HepG2 (cell line): Measurements from ENCODE around the gene XRCC1. TPM values are rescaled to one million over a fixed set of nuclear protein-coding genes. Genes with fewer than 3 reads are reported as not detected.
A peak's percentile ranks its signal among the peaks of the same experiment; 100 is the strongest.

Experiments
- ATAC-seq: fragments of 200-7000 bp; cut with Tn5 transposase; 3 replicates; pipeline ENCODE4 v1.9.1; 2020; ENCODE audit warnings: mild to moderate bottlenecking, moderate library complexity
- BruUV-seq: library from RNA; stranded (reverse); fragments of 400-500 nt; replicated peaks from 2 replicates; lab custom pipeline; 2021; lab: Mats Ljungman, UMichigan
- CTCF ChIA-PET: fragments of 300-600 bp; formaldehyde crosslinking; extraction: SDS; loops from one replicate; lab custom pipeline; 2021; ENCODE audit warnings: low total read pairs, inconsistent platforms, low intra/inter-chr PET ratio; lab: Yijun Ruan, JAX
- POLR2A ChIA-PET: fragments of 350-600 bp; sonication (Branson Sonifier 250); formaldehyde crosslinking; loops from one replicate; lab custom pipeline; 2020; ENCODE audit warnings: antibody characterized with exemption, inconsistent platforms; lab: Yijun Ruan, JAX
- DNase-seq: peaks from one replicate; pipeline ENCODE4 v3.0.0-alpha.2; 2015; ENCODE audit warnings: low spot score
- FAIRE-seq: peaks from 3 replicates; lab custom pipeline; 2011; peaks lifted over from hg19 to GRCh38; lab: Jason Lieb, UNC
- H2AFZ ChIP-seq: one replicate; pipeline ENCODE4 v1.6.1; 2011; ENCODE audit warnings: low read length, inconsistent platforms
- H3K27ac ChIP-seq: fragments of 300-600 bp; 3 replicates; pipeline ENCODE4 v1.8.0; 2011; ENCODE audit warnings: mixed run types, mild to moderate bottlenecking, mixed read lengths, low read length, inconsistent platforms; ENCODE audit not compliant: insufficient read depth; ENCODE audit errors: extremely low read length
- H3K27me3 ChIP-seq, 2 experiments: fragments of 200-600 bp in 1 of 2; 2 replicates in 1 of 2; 3 replicates in 1 of 2; pipeline versions ENCODE4 v1.6.0 to v1.8.0; 2011; ENCODE audit warnings: low read length in 2 of 2, mild to moderate bottlenecking in 2 of 2, moderate library complexity in 2 of 2, inconsistent platforms in 1 of 2; ENCODE audit not compliant: insufficient read depth in 2 of 2, control insufficient read depth in 1 of 2
- H3K36me3 ChIP-seq, 2 experiments: fragments of 200-600 bp in 1 of 2; replicated peaks in 1 of 2; 2 replicates in 1 of 2; 3 replicates in 1 of 2; pipeline versions ENCODE4 v1.5.1 to v1.8.0; 2011; ENCODE audit warnings: low read length in 2 of 2, inconsistent platforms in 1 of 2; ENCODE audit not compliant: insufficient read depth in 2 of 2, control insufficient read depth in 1 of 2
- H3K4me1 ChIP-seq: 2 replicates; pipeline ENCODE4 v1.5.1; 2012; ENCODE audit warnings: low read length, inconsistent platforms; ENCODE audit not compliant: insufficient read depth
- H3K4me2 ChIP-seq: 2 replicates; pipeline ENCODE4 v1.6.0; 2011; ENCODE audit warnings: low read depth, low read length, inconsistent platforms
- H3K4me3 ChIP-seq, 3 experiments: fragments of 200-600 bp in 1 of 3; sonication (generic), shearing (Covaris generic) in 1 of 3; replicated peaks in 1 of 3; 2 replicates each; pipeline ENCODE4 v1.5.1; 2011 to 2016; ENCODE audit warnings: low read length in 3 of 3, inconsistent platforms in 2 of 3, low read depth in 2 of 3, mild to moderate bottlenecking in 2 of 3, control low read depth in 1 of 3, mixed read lengths in 1 of 3; ENCODE audit not compliant: insufficient read depth in 1 of 3
- H3K79me2 ChIP-seq: one replicate; pipeline ENCODE4 v1.6.1; 2011; ENCODE audit warnings: low read length, inconsistent platforms; ENCODE audit not compliant: insufficient read depth
- H3K9ac ChIP-seq: 2 replicates; pipeline ENCODE4 v1.6.0; 2011; ENCODE audit warnings: mild to moderate bottlenecking, low read depth, low read length, inconsistent platforms; ENCODE audit not compliant: insufficient read depth
- H3K9me3 ChIP-seq: 2 replicates; pipeline ENCODE4 v1.5.1; 2012; ENCODE audit warnings: mild to moderate bottlenecking, low read length
- H4K20me1 ChIP-seq: 2 replicates; pipeline ENCODE4 v1.6.0; 2011; ENCODE audit warnings: inconsistent platforms, mild to moderate bottlenecking, low read length, moderate library complexity; ENCODE audit not compliant: insufficient read depth
- GLI4 ChIP-seq: sonication (generic); formaldehyde crosslinking; IDR thresholded peaks from 2 replicates; pipeline ENCODE4 v1.5.1; 2020; ENCODE audit warnings: missing genetic modification reagents, mild to moderate bottlenecking, moderate library complexity, borderline replicate concordance
- HOXA7 ChIP-seq: sonication (generic); formaldehyde crosslinking; IDR thresholded peaks from 2 replicates; pipeline ENCODE4 v1.8.1; 2022; ENCODE audit warnings: mild to moderate bottlenecking, missing genetic modification reagents, moderate library complexity
- MAFF ChIP-seq: IDR thresholded peaks from 2 replicates; pipeline ENCODE4 v1.6.1; 2011; ENCODE audit warnings: low read depth, low read length, improper control_type of control experiment
- SP140L ChIP-seq: sonication (generic); formaldehyde crosslinking; IDR thresholded peaks from 2 replicates; pipeline ENCODE4 v1.4.0; 2020; ENCODE audit warnings: missing genetic modification reagents, borderline replicate concordance
- SP2 ChIP-seq: sonication (generic); formaldehyde crosslinking; IDR thresholded peaks from 2 replicates; pipeline ENCODE4 v1.5.1; 2020; ENCODE audit warnings: mild to moderate bottlenecking, missing genetic modification reagents
- ZNF431 ChIP-seq: sonication (generic); formaldehyde crosslinking; IDR thresholded peaks from 2 replicates; pipeline ENCODE4 v1.9.0; 2022; ENCODE audit warnings: missing genetic modification reagents, low read depth, mild to moderate bottlenecking, borderline replicate concordance
- ZNF557 ChIP-seq: sonication (generic); formaldehyde crosslinking; IDR thresholded peaks from 2 replicates; pipeline ENCODE4 v1.4.0; 2020; ENCODE audit warnings: missing genetic modification reagents
- ZNF629 ChIP-seq: sonication (generic); formaldehyde crosslinking; conservative IDR thresholded peaks from 2 replicates; pipeline ENCODE4 v1.5.0; 2020; ENCODE audit warnings: missing genetic modification reagents
- WGBS: methylation state at CpG from one replicate; pipeline ENCODE4 v1.1.6; 2017; ENCODE audit warnings: low lambda C conversion rate; 5-methylcytosine and 5-hydroxymethylcytosine counted together
- in situ Hi-C: cut with HindIII; loops from 2 replicates; pipeline ENCODE4 v1.10.0; 2017; ENCODE audit warnings: low pct_unique_long_range_greater_than_20kb; ENCODE audit not compliant: extremely low pct_ligation_motif_present
- intact Hi-C: fragments of 100-400 bp; cut with micrococcal nuclease; formaldehyde crosslinking; loops from one replicate; pipeline ENCODE4 v1.10.0; 2022; ENCODE audit not compliant: unreplicated experiment
- polyA plus RNA-seq, 8 experiments: library from polyadenylated mRNA; depleted of rRNA in 3 of 8; stranded (reverse) in 7 of 8; unstranded in 1 of 8; fragments of >200 nt; fragmentation: Illumina TruSeq in 4 of 8; extraction: Trizol in 4 of 8; gene quantifications; 2 replicates each; pipeline versions ENCODE4 v1.2.1 to v1.2.3, GENCODE V29; 2011 to 2016; ENCODE audit warnings: low read depth in 4 of 8, missing spikeins in 1 of 8, mixed read lengths in 1 of 8; ENCODE audit not compliant: insufficient read depth in 1 of 8
- total RNA-seq, 5 experiments: library from RNA; depleted of rRNA; stranded (reverse); fragments of >200 nt; fragmentation: Illumina TruSeq; extraction: Trizol; gene quantifications; 2 replicates each; pipeline ENCODE4 v1.2.3, GENCODE V29; 2016; ENCODE audit warnings: low read depth in 1 of 5

XRCC1 gene
- total and polyA plus RNA-seq, 2 of the 13 experiments (the other 11 are each of a cell fraction or from before 2014, with no cell fraction given): 24.7 to 26.3 TPM

DNA sequence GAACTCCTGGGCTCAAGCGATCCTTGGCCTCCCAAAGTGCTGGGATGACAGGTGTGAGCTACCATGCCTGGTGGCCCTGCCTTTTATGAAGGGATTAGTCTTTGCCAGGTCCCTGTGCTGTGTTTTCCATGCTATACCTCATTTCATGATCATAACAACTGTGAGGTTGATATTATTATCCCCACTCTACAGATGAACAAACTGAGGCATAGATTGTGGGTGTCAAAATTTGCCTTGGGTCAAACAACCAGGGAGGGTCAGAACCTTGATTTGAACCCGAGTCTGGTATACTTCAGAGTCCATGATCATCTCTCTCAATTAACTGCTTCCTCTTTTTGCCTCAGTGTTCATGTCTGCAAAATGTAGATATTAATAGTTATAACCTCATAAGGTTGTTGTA lies 7.2 kb upstream of the XRCC1 start:
- 85% methylated on average over 2 of the region's 2 CpGs for WGBS
- no peak overlapping the region for H3K4me3 ChIP-seq
- H3K4me1 ChIP-seq: peaks cover 15% of the 10 kb centered on the region
- H3K79me2 ChIP-seq: no peaks in the 10 kb centered on the region
- intact Hi-C loops: no loop called here
- no peak overlapping the region for H3K4me2 ChIP-seq
- H3K27me3 ChIP-seq: no peaks in the 10 kb centered on the region
- no peak overlapping the region for H2AFZ ChIP-seq
- no peaks in the 10 kb centered on the region for H3K36me3 ChIP-seq
- no peaks in the 10 kb centered on the region for H3K9me3 ChIP-seq
- DNase-seq (no peak), ATAC-seq (no peak), FAIRE-seq (no peak)
- H3K27ac ChIP-seq: no peak overlapping the region
- no peak for TF ChIP-seq HOXA7 (CRISPR knock-in tag)
- TF ChIP-seq MAFF: no peak
- peak; percentile 76 for TF ChIP-seq ZNF629 (CRISPR knock-in tag)
- H4K20me1 ChIP-seq: no peaks in the 10 kb centered on the region
- CTCF ChIA-PET: no interaction called here
- no TSS peak for BruUV-seq
- no peak overlapping the region for H3K9ac ChIP-seq
- in situ Hi-C loops: no loop called here
- POLR2A ChIA-PET: no interaction called here

GRCh38 chr19:43581467-43581866 lies 6.1 kb upstream of the XRCC1 start:
- intact Hi-C loops: no loop called here
- FAIRE-seq (no peak), DNase-seq (no peak), ATAC-seq (no peak)
- Histone ChIP-seq H3K27me3 (no peaks in the 10 kb centered on the region), H4K20me1 (no peaks in the 10 kb centered on the region), H2AFZ (no peak overlapping the region), H3K9me3 (no peaks in the 10 kb centered on the region), H3K9ac (no peak overlapping the region), H3K4me1 (peaks cover 16% of the 10 kb centered on the region), H3K4me2 (no peak overlapping the region), H3K79me2 (no peaks in the 10 kb centered on the region), H3K27ac (no peak overlapping the region), H3K4me3 (no peak overlapping the region), H3K36me3 (no peaks in the 10 kb centered on the region)
- ChIA-PET POLR2A (no interaction called here), CTCF (no interaction called here)
- BruUV-seq: no TSS peak
- no peak for TF ChIP-seq ZNF431 (CRISPR knock-in tag)
- TF ChIP-seq HOXA7 (CRISPR knock-in tag): no peak
- TF ChIP-seq ZNF557 (CRISPR knock-in tag): no peak
- no peak for TF ChIP-seq SP140L (CRISPR knock-in tag)
- TF ChIP-seq GLI4 (CRISPR knock-in tag): no peak
- no peak for TF ChIP-seq SP2 (CRISPR knock-in tag)
- WGBS: 46% methylated on average over 7 of the region's 7 CpGs
- in situ Hi-C loops: no loop called here
